Fibroblast of skin of left quadriceps (primary cell): ENCODE results near the gene CATSPER3.

Experiments used
- DNase-seq, 2 experiments: peaks; one replicate each; pipeline ENCODE4 v3.0.0-alpha.2; 2013; ENCODE audit warnings: low read depth in 2 of 2

CATSPER3 gene

DNA sequence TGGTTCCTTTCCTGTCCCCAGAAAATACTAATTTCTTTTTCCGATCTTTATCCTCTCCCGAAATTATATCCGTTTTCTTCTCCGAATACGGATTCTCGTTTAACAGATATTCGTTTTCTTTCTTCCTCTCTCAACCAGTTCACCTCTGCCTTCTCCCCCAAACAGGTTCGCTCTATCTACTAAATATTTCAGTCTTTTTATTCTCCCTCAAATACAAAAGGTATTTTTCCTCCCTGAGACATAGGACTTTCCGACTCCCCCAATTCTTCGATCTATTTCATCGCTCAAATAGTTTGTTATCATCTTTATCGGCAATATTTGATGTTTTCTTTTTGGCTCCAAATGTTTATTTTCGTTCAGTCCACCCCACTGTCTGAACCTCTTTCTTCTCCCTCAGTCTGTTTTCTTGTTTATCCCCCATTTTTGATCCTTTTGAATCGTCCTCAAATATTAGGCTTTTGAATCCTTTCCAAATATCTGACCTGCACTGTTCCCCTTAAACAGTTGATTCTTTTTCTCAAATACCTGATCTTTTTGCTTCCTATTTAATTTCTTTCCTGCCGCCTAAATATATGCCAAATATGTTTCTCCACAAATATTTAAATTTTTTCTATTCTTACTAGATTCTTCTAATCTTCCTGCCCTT is 61.9 kb downstream of the CATSPER3 start:
- no peak for DNase-seq

DNA sequence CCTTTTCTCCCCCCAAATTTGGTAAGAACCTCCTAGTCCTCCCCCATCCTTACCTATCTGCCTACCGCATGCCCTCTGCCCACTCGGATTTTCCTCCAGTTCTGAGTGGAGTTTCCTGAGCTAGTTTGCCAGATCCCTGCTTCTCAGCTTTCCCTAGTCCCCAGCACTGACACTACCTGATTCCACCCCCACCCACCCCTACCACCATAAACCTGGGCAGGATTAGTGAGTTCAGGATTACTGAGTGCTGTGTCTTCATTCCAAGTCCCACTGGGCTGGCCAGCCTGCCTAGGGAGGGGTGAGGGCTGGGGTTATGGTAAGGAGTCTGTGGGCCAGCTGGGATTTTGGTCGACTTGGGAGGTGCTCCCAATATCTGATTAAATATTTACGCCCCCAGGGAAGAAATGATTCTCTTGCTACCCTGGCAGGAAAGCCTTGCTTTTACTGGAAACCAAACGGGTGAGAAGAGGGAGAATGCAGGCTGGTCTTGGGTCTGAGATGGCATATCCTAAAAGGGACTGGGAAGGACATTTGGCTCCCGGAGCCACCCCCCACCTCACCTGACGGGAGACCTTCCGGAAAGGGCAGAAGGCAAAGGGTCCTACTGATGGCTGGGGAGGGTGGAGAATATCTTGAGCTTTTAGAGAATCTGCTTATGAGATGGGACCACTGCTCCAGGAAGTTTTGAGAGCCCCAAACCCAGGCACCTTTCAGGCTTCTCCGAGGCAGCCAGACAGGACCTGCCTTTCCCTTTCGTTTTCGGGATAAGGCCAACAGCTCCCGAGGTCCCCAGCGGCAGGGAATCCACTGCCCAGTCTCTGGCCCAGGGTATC is 62.6 kb downstream of the CATSPER3 start:
- no peak for DNase-seq

DNA sequence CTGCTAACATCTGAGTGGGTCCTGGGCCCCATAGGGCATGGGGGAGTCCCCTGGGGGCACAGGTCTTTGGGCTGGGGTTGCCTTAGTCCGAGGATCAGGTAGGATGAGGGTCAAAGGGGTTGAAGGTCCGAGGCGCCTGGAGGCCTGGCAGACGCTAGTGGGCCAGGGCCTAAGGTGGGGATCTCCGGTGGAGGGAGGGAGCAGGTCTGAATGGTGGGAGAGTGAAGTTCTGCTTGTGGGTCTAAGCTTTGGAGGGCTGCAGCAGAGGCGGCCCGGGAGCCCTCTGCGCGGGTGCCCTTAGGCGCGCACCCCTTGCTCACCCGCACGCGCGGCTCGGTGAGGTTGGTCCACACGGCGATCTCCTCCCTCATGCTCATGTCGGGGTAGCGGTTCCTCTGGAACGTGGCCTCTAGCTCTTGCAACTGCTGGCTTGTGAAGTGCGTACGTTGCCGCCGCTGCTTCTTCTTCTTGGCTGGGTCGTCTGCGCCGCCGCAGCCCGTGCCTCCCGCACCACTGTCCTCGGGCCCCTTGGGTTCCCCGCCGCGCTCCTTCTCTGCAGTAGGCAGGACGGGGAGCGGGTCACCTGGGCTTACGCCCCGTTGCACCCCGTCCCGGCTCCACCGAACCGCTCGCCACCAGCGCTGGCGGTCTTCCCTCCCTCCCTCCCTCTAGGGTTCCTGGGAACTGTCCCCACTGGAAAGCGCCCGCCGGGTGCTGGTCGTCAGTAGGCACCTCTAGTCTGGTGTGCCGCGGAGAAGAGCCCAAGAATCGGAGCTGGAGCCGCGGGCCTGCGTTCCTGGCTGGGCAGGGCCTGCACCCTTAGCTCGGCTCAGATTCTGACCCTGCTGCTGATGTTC is 63.5 kb downstream of the CATSPER3 start:
- no peak for DNase-seq

DNA sequence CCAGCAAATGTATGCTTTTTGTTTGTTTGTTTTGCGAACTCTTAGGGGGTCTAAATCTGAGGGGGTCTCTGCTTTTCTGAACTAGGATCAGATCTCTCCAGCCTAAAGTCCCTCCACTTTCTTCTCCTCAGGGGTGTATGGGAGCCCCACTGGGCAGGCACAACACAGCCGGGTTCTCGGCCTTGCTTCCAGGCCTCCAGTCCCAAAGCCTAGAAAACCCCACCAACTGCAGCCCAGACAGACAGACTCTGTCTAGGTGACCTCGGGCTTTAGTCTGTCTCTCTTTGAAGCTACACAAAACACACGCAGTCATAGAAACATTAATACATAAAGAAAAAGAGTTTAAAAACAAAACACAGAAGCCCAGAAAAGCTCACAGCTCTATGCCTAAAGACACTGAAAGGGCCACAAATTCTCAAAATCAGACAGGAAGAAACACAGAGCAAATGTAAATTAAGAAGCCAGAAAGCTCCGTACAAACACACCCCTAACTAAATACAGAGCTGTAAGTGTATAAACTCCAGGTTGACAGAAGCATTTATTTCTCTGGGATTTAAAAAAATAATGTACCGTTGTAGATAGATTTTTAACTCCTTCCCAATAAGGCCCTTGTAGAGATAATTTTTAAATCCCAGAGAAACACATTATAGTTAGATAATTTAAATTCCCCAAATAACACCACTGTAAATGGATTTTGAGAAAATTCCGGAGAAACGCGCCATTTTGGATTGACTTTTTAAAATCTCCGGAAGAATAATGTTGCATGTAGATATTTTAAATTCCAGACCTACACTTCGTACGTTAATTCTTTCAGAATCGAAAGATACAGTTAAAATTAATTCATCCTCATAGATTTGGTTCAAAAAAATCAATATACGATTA is 64.3 kb downstream of the CATSPER3 start:
- DNase-seq, result no peak

DNA sequence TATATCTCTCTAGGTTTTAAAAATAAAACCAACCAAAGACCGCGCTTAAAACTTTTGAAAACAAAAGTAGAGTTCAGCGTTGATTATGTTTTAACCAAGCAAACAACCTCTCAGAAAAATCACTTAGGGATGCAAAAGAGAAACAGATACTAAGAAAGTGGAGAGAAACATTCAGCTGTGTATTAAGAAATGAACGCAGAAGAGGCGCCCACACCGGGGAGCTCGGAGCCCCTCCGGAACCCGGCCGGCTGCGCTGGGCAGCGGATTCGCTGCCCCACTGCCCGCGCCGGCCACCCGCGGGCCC is 64.9 kb downstream of the CATSPER3 start:
- DNase-seq, result no peak

DNA sequence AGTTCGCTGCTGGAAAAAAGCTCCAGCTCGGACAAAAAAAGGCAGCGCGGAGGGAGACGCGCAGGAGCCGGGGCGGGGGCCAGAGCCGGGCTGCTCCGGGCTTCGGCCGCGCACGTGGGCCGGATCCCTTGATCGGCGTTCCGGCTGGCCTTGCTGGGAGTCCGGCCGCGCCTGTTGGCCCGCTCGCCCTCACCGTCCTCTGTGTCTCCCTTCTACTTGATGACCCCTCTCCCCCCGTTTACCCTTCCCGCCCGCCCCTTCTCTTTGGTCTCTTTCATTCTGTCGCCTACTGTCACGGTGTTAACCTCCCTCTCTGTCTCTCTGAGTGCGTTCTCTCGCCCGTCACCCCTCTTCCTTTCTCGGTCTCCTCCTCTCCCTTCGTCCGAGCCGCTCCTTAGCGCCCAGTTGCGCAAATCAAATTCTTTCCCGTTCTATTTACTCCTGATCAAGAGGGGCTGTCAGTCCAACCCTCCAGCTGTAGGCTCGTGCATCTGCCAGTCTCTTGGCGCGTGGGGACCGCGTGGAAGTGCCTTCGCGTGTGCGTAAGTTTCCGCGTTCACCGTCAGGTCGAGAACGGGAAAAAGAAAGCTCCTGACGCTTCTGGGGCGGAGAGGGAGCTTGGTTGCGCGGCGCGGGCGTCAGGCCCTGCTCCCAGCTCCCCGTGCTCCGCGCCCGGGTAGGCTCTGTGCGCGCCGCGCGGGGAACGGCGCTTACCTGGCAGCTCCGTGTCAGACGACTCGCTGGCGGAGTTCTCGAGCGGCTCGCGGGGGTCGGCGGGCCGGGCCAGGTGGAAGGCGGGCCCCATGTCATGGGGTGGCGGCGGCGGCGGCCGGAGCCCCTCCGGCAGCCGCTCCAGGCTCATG is 65.5 kb downstream of the CATSPER3 start:
- peak in 1 of 2 experiments; percentile 15 for DNase-seq

DNA sequence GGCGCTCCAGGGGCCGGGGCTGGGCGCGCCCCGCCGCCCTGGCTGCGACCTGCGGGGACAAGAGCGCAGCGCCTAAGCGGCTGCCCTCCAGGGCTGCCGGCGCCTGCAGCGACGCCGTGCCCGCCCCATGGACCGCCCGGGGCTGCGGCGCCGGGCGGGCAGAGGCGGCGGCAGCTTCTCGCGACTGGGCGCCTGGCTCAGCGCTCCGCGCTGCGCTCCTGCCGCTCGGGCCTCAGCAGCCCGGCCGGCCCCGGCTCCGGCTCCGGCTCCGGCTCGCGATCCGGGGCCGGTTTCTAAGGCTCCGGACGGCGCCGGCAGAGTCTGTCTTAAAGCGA is 66.2 kb downstream of the CATSPER3 start, which contains the start of gene PITX1:
TSS of gene PITX1 (minus strand) at position 328 of the 335 bp plus-strand sequence. CDS start 347 bp downstream, outside the sequence.
- DNase-seq, result no peak

DNA sequence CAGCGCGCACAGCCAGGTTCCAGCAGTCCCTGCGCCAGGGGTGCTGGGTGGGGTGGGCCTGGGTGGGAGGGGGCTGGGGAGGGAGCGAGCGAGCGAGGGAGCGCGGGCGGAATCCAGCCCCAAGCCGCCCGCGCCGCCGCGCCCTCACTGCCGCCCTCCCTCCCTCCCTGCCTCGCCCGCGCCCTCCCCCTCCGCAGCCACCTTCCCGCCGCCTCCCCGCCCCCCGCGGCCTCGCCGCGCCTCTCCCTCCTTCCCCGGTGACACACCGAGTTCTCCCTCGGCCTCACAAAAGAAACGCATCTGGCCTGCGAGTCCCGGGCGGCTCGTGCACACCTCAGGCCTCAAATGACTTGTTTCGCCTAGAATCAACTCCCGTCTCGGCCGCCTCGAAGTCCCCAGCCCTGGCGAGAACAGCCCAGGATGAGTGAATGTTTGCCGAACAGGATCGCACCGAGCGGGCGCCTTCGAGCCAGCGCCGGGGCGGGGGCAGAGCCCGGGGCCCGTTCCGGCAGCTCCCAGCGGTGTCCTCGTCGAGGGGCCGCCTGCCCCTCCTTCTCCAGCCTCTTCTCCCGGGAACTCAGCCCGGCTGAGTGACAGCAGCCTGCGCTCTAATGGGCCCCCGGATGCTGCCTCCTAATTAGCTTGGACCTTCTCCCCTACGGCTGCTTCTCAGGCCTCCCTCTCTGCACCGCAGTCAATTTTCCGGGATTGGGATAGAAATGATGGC is 66.7 kb downstream of the CATSPER3 start:
- DNase-seq, result peak; percentile 31 to 40

DNA sequence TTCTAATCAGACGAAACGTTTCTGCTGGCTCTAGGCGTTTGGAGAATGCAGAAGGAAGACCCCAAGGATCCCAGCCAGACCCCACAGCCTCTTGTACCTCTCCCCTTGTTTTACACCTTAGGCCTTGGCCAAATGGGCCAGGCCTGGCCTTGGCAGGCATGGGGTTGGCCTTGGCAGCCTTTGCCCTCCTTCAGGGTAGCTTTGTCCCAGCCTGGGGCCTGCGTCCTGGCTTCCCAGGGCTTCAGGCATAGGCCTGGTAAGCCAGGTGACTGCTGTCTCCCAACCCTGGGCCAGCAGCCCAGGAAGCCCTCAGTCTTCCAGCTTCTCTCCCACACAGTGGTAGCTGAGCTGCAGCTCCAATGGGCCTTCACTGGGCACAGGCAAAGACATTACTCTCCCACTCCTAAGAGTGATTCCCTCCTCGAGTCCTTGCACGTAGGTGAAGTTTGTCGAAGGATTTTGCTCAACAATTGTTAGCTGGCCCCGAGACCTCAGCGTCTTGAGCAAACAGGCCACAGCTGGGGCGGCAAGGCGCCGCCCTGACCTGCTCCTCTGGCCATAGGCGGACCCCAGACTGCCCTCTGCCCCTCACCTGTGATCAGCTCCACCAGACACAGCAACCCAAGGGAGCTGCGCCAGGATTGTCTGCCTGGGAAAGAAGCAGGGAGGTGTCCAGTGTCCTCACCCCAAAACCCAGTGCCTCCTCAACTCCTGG is 67.4 kb downstream of the CATSPER3 start:
- DNase-seq, result no peak

DNA sequence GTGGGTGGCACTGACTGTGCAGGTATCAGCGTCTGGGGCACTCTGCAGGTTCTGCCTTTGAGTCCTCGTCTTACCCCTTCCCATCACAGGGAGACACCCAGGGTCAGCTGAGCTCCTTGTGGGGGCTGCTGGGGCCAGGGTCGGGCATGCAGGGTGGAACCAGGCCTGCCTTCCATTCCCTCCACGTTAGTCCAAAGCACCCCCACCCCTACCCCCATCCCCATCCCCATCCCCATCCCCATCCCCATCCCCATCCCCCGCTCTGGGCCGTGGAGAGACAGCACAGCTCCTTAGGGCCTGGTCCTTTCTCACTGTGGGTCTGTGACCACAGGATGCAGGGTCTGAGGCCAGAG is 67.9 kb downstream of the CATSPER3 start:
- no peak for DNase-seq

DNA sequence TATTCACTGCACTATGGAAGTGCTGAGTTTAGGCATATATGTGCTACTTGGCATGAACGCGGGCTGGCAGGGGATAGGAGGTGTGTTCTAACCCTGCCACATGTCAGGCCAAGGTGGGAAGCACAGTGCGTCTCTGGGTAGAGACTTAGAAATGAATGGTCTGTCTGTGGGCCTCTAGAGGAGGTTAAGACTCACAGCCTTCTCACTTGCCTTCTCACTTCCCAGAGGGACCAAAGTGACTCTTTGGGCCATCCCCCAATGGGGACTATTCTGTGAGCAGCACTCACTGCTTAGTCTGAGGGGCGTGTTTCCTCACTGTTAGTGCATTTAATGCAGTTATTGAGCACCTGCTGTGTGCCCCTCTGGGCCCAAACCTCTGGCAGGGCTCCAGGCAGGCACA is 68.7 kb downstream of the CATSPER3 start:
- no peak for DNase-seq

DNA sequence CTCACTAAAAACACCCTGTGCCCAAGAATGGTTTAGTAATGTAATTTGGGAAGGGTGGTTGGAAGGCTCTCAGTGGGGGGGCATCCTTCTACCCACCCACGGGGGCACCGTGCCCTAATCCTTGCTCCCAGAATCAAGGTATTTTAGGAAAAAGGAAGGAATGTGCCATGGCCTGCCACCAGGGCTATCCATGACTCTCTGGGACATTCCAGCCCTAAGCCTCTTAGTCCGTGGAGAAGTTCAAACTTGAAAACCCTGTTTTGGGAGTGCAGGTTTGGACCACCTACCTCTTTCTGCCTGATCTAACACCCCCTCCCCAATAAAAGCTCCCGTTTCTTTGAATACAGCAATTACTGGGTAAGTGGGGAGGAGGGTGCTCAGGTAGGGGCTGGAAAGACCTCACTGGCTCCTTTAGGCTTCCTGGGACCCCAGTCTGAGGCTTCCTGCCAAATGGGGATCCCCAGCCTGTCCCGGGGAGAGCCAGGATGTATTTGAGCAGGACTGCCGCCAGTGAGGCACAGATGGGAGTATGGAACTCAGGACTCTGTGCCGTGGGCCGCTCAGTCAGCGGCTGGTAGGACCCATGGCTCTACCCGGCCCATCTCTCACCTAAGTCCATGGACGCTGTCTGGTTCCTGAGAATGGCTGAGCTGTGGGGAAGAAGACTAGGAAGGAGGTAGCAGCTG is 70.0 kb downstream of the CATSPER3 start:
- DNase-seq, result no peak

DNA sequence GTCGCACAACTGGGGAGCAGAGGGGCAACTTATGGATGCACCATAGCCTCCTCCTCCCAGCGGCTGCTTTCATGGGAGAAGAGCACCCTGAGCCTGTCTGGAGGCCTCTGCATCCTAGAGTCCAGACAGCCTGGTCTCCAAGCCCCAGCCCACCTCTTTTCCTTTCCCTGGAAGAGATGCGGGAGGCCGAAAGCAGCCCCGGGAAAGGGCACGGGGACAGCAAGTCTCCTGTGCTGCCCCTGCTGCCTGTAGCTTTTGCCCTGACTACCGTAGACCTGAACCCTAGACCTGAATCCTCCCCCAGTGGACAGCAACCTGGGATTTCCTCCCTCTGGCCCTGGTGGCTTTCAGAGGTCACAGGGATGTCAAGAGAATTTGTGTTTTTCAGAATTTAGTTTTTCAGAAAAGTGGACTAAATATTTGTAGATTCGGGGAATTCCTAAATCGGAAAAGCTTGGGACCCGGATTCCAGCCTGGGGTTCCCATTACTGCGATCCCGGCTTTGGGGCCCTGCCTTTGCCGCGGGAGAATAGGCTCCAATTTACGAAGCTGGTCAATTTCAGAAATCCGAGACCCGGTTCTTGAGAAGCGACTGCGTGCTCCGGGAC is 70.6 kb downstream of the CATSPER3 start:
- DNase-seq, result no peak

DNA sequence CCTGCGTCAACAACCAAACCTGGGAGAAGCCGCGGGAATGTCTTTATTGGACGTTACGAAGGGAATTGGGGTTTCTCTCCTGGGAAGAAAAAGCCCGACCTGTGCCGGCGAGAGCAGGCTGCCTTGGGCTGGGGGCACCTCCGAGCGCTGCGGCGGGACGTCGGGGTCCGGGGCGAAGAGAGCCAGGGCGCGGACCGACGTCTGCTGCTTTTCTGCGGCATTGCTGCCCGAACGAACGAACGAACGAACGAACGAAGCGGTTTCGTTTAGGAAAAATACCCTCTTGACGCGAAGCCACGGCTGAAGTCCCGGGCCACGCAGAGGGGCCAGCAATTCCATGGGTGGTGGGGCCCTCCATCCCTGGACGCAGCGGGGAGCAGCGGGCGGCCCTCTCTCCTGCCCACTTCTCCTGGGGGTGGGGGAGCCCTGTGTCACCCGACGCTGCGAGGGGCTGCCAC is 71.1 kb downstream of the CATSPER3 start:
- DNase-seq, result no peak

DNA sequence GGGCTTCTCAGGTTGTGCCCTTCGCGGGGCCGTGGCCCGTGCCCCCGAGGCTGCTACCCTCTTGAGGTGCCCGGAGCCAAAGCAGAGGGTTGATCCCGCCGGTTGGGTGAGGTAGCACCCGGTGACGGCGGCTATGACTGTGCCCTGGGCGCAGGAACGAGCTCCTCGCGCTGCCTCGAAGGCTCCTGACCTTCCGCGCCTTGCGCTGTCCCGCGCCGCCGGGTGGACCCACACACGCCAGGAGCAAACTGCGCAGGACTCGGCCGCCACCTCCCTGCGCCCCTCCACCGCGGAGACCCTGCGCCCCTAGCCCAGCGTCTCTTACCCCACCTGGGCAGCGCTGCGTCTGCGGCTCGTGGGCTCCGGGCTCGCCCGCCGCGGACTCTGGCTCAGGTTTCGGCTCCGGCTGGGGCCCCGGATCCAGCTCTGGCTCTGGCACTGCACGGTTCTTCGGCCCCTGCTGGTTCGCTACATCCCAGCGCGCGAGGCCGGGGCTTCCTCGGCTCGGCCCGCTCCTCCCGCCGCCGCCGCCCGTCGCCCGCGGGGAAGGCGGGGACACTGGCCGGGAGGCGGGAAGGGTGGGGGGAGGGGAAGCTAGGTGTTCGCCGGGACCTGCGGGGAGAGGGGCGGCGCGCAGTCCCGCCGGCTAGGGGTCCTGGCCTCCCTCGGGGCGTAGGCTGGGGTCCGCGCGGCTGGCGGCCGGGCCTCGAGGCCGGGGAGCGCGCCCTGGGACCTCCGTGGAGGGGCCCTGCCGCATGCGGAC is 71.7 kb downstream of the CATSPER3 start:
- DNase-seq, result no peak

DNA sequence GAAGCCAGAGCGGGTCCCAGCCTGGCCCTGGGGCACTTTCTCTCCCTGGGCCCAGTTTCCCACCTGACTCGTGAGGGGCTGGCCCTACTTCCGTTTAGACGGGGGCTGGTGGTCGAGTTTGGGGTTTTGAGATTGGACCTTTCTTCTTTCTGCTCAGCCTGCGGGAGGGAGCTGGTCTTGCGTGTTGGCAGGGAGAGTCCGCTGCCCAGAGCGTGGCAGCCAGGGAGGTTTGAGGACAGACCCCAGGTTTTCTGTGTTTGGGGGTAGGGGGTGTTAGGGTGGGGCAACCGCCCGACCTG is 72.3 kb downstream of the CATSPER3 start:
- DNase-seq, result no peak

DNA sequence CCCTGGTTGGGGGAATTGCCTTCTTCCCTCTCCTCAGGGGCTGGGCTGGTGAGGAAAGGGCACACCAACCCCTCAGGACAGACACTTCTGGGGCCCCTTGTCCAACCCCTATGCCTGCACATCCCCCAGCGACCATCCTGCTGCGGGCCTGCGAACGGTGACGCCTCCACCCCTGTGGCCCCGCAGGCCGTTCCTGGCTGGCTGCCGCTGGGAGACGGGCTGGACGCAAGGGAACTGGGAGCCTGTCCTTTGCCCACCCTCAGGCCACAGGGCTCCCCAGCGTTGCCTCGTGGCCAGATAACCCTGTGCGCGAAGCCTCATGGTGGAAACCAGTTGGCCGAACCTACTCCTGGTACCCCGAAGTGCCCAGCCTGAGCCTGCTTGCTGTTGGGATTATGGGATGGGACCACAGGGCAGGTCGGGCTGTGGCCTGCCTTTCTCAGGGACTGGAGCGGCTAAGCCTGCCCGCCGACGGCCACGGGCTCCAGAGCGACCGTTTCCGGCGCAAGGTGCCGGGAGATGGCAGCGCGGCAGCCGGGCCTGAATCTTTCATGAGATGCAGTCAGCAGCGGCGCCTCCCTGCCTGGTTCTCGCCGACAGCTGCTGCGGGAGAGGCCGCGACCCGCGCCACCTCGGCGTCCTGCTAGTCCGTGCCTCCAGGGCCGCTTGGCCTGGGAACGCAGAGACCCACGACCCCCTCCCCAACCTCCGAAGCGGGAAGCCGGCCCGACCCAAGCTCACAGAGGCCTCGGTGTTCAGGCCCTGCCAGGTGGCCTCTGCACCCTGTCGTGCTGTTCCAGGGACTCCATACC is 72.8 kb downstream of the CATSPER3 start:
- no peak for DNase-seq
